ENCODE results near the gene NOC2L.
A peak's percentile ranks its signal among the peaks of the same experiment; 100 is the strongest.
"Not testable (repeated sequence)": the region's sequence is repeated elsewhere in the genome, so short reads cannot be mapped to it uniquely, and the experiment has no call there.

Gene NOC2L

GRCh38 chr1:953524-954320, 5.3 kb downstream of the NOC2L start:
- FAIRE-seq: no peak
- no peak for TF ChIP-seq CTCF (IDR thresholded peaks at IDR 0.05; ENCODE audit: insufficient read depth, missing control alignments)
- no peak for DNase-seq (ENCODE audit: insufficient read length, low spot score)

- DNase-seq (ENCODE audit: insufficient read length, low spot score) (no peak), FAIRE-seq (no peak)
- no peak for TF ChIP-seq CTCF (IDR thresholded peaks at IDR 0.05; ENCODE audit: insufficient read depth, missing control alignments)
These were observed 6.5 kb downstream of the NOC2L start for GRCh38 chr1:952603-953002.

- no peak for FAIRE-seq
- TF ChIP-seq CTCF (IDR thresholded peaks at IDR 0.05; ENCODE audit: insufficient read depth, missing control alignments): no peak
- DNase-seq (ENCODE audit: insufficient read length, low spot score): no peak
These were observed 6.9 kb downstream of the NOC2L start for GRCh38 chr1:952201-952600.

- FAIRE-seq (no peak), DNase-seq (ENCODE audit: insufficient read length, low spot score) (no peak)
- peak; percentile 31 for TF ChIP-seq CTCF (IDR thresholded peaks at IDR 0.05; ENCODE audit: insufficient read depth, missing control alignments)
These were observed 7.7 kb downstream of the NOC2L start for GRCh38 chr1:951364-951763.

- FAIRE-seq (no peak), DNase-seq (ENCODE audit: insufficient read length, low spot score) (no peak)
- TF ChIP-seq CTCF (IDR thresholded peaks at IDR 0.05; ENCODE audit: insufficient read depth, missing control alignments): no peak
These were observed 8.2 kb downstream of the NOC2L start for GRCh38 chr1:950881-951280.

- no peak for FAIRE-seq
- no peak for TF ChIP-seq CTCF (IDR thresholded peaks at IDR 0.05; ENCODE audit: insufficient read depth, missing control alignments)
These were observed 8.8 kb downstream of the NOC2L start for GRCh38 chr1:950268-950667.

GRCh38 chr1:947958-948357, 11.1 kb downstream of the NOC2L start:
- no peak for DNase-seq (ENCODE audit: insufficient read length, low spot score)
- FAIRE-seq: no peak
- TF ChIP-seq CTCF (IDR thresholded peaks at IDR 0.05; ENCODE audit: insufficient read depth, missing control alignments): no peak

More at GRCh38 chr1:950268-950667, 8.8 kb downstream of the NOC2L start:
- DNase-seq (ENCODE audit: insufficient read length, low spot score): no peak

GRCh38 chr1:946811-947210, 12.2 kb downstream of the NOC2L start:
- DNase-seq (ENCODE audit: insufficient read length, low spot score); FAIRE-seq: not testable (repeated sequence)
